CD4-positive, CD25-positive, alpha-beta regulatory T cell (primary cell): Measurements from ENCODE around the gene TRAF7. TPM values are rescaled to one million over a fixed set of nuclear protein-coding genes. Genes with fewer than 3 reads are reported as not detected.

Source experiments
- ATAC-seq, 2 donors: fragments of 150-1000 bp; cut with Tn5 transposase; one replicate each; pipeline ENCODE4 v1.10.0; 2021; ENCODE audit warnings: low read depth in 2 of 2, moderate number of reproducible peaks in 2 of 2, moderate library complexity in 1 of 2
- DNase-seq, 3 donors: peaks; one replicate each; pipeline versions ENCODE4 v3.0.0 to v3.0.0-alpha.2; 2012 to 2022; ENCODE audit warnings: mixed read lengths in 1 of 3
- H3K27ac ChIP-seq: one replicate; pipeline ENCODE4 v1.7.0; 2013; ENCODE audit warnings: mild to moderate bottlenecking, low read length; ENCODE audit not compliant: insufficient read depth, poor library complexity, severe bottlenecking
- H3K27me3 ChIP-seq: one replicate; pipeline ENCODE4 v1.7.0; 2013; ENCODE audit warnings: low read length; ENCODE audit not compliant: control insufficient read depth, insufficient read depth
- H3K36me3 ChIP-seq: one replicate; pipeline ENCODE4 v1.7.0; 2013; ENCODE audit warnings: mild to moderate bottlenecking, low read length, moderate library complexity; ENCODE audit not compliant: control insufficient read depth, insufficient read depth
- H3K4me1 ChIP-seq: 2 replicates; pipeline ENCODE4 v1.7.0; 2013; ENCODE audit warnings: mild to moderate bottlenecking, low read length; ENCODE audit not compliant: insufficient read depth, control insufficient read depth, poor library complexity, severe bottlenecking
- H3K4me3 ChIP-seq: one replicate; pipeline ENCODE4 v1.7.0; 2013; ENCODE audit warnings: low read depth, mild to moderate bottlenecking, low read length, moderate library complexity
- H3K9me3 ChIP-seq, 2 experiments: 1 replicate in 1 of 2; 2 replicates in 1 of 2; pipeline ENCODE4 v1.7.0; 2013; ENCODE audit warnings: low read length in 2 of 2, mild to moderate bottlenecking in 1 of 2, moderate library complexity in 1 of 2; ENCODE audit not compliant: control insufficient read depth in 2 of 2
- H3K27ac Mint-ChIP-seq, 3 donors: one replicate each; pipeline ENCODE4 v1.8.0; 2020 to 2022; ENCODE audit warnings: mild to moderate bottlenecking in 3 of 3, mixed read lengths in 3 of 3, moderate library complexity in 2 of 3
- H3K27me3 Mint-ChIP-seq: one replicate; pipeline ENCODE4 v1.8.0; 2022; ENCODE audit warnings: mild to moderate bottlenecking, mixed read lengths
- H3K36me3 Mint-ChIP-seq: one replicate; pipeline ENCODE4 v1.8.0; 2020; ENCODE audit warnings: mixed read lengths
- H3K4me1 Mint-ChIP-seq, 4 donors: one replicate each; pipeline ENCODE4 v1.8.0; 2020 to 2022; ENCODE audit warnings: mixed read lengths in 4 of 4, mild to moderate bottlenecking in 1 of 4
- H3K4me3 Mint-ChIP-seq, 4 donors: one replicate each; pipeline ENCODE4 v1.8.0; 2020 to 2022; ENCODE audit warnings: mild to moderate bottlenecking in 4 of 4, mixed read lengths in 4 of 4, moderate library complexity in 3 of 4
- H3K9me3 Mint-ChIP-seq, 7 donors: one replicate each; pipeline ENCODE4 v1.8.0; 2020 to 2022; ENCODE audit warnings: mixed read lengths in 7 of 7, mild to moderate bottlenecking in 3 of 7, moderate library complexity in 2 of 7
- polyA plus RNA-seq, 4 donors: library from polyadenylated mRNA; unstranded; fragments of 300-500 nt; fragmentation: Illumina TruSeq; gene quantifications; one replicate each; pipeline ENCODE4 v1.2.3, GENCODE V29; 2021
- total RNA-seq: library from RNA; stranded (reverse); gene quantifications from one replicate; pipeline ENCODE4 v1.2.3, GENCODE V29; 2022

The TRAF7 gene
- total and polyA plus RNA-seq, 5 donors from 2014 or later: 4.0 to 33.4 (median 4.9) TPM

DNA sequence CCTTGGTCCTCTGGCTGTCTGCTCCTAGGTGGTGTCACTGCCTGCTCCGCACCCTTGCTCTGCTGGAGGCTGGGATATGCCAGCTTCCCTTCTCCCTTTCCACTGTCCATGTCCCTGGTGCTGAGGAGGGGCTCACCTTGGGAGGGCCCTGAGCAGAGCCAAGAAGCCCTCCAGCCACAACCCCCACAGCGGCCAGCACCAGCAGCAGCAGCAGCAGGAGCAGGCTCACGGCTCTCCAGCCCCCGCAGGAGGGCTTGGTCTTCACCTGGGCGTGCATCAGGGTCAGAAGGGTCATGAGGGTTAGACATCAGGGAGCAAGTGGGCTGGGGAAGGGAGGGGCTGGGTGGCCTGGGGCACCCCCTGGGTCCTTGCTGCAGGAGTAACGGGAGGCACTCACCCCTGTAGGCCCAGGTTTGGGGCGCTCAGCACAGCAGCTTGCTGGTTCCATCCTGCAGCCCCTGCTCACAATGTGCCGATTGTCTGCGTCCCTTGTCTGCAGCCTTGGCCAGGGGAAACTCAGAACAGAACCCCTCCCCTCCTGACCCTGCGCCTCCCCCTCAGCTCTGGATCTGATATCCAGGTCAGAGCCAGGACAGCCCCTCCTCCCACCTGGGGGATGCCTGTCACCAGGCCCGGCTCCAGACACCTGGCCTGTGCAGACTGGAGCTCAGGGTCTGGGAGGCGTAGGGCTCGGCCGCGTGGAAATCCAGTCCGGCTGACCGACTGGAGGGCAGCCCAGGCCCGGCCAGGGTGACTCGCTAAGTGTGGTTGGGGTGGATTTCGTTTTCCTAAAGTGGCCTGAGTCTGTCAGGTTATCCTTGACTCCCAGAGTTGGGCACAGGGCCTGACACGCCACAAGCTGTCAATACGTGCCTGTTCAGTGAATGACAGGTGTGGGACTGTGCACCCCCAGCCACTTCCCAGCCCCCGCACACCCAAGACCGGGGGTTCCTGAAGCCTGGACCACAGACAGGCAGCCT, 55.1 kb downstream of the TRAF7 start, which contains the start of gene BRICD5:
BRICD5 (minus strand) TSS at position 478 of the 980 bp plus-strand sequence; CDS start at position 448, 30 bp downstream.
- H3K4me3 ChIP-seq: no peak within 1 kb of the TSS
- peaks cover 28% of the 10 kb centered on the region for H3K4me1 ChIP-seq
- peak within 1 kb of the TSS in 2 of 4 donors; percentile 57 to 89 for H3K4me3 Mint-ChIP-seq
- H3K36me3 Mint-ChIP-seq: no peaks in the 10 kb centered on the region
- H3K27me3 Mint-ChIP-seq: no peaks in the 10 kb centered on the region
- no peak for ATAC-seq
- H3K9me3 ChIP-seq: no peaks in the 10 kb centered on the region
- H3K9me3 Mint-ChIP-seq: peaks cover 0 to 1% (median 0%) of the 10 kb centered on the region in 7 donors
- no peak within 1 kb of the TSS for H3K27ac ChIP-seq
- H3K27ac Mint-ChIP-seq: no peak within 1 kb of the TSS
- H3K4me1 Mint-ChIP-seq: peaks cover 0 to 34% (median 10%) of the 10 kb centered on the region in 4 donors
- no peak for DNase-seq
- H3K36me3 ChIP-seq: peaks cover 9% of the 10 kb centered on the region
- no peaks in the 10 kb centered on the region for H3K27me3 ChIP-seq

- no peak overlapping the region for H3K27ac Mint-ChIP-seq
Measured at GRCh38 chr16:2211923-2212347, 56.4 kb downstream of the TRAF7 start.

DNA sequence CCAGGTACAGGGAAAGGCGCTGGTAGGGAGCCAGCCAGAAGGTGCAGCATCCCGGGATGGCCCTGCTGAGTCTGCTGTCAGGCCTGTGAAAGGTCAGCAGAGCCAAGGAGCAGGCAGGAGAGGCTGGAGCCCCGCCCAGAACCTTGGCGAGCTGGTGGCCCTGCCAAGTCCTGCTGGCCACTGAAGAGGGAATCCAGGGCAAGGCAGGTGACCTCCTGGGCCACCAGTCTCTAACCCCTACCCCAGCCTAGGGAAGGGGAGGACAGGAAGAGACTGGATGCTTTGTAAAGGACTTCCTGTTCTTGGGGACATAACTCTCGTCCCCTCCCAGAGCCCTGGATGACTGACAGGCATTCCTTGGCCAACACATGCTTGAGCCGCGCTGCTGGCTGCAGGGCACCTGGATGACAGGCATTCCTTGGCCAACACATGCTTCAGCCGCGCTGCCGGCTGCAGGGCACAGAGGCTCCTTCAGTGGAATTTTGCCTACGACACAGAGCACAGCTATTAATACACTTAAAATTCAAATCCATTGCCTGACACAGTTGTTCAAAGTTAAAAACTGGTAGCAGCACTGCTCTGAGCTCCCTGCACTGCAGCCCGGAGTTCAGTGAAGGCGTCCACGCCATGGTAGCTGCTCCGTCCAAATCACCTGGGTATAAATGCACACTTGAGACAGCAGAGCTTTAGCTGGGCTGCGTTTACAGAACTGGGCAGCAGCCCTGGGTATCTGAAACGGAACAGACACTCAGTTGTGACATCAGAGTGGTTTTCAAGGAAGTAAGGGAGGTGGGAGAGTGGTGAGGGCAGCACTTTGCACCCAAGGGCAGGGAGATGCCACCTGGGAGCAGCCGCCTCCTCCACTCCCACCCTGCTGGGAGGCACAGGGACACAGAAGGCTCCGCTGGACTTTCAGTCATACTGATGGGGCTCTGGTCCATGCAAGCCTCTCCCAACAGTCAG, 57.1 kb downstream of the TRAF7 start:
- Histone ChIP-seq H3K4me3 (no peak overlapping the region), H3K9me3 (no peaks in the 10 kb centered on the region)
- H3K27ac Mint-ChIP-seq: peak overlapping the region in 1 of 3 donors; percentile 29

More at GRCh38 chr16:2211923-2212347, 56.4 kb downstream of the TRAF7 start:
- H3K27me3 ChIP-seq: no peaks in the 10 kb centered on the region
- H3K4me1 Mint-ChIP-seq: peaks cover 0 to 28% (median 9%) of the 10 kb centered on the region in 4 donors
- peaks cover 9% of the 10 kb centered on the region for H3K36me3 ChIP-seq
- no peaks in the 10 kb centered on the region for H3K9me3 ChIP-seq
- ATAC-seq: no peak
- no peaks in the 10 kb centered on the region for H3K27me3 Mint-ChIP-seq
- no peak overlapping the region for H3K4me3 ChIP-seq
- peak overlapping the region in 3 of 4 donors; percentile 33 to 89 (median 71) for H3K4me3 Mint-ChIP-seq
- no peaks in the 10 kb centered on the region for H3K36me3 Mint-ChIP-seq
- H3K9me3 Mint-ChIP-seq: peaks cover 0 to 1% (median 0%) of the 10 kb centered on the region in 7 donors
- H3K27ac ChIP-seq: no peak overlapping the region
- H3K4me1 ChIP-seq: peaks cover 18% of the 10 kb centered on the region
- no peak for DNase-seq

GRCh38 chr16:2213817-2214718, 58.5 kb downstream of the TRAF7 start:
- Mint-ChIP-seq H3K9me3 (no peaks in the 10 kb centered on the region), H3K4me1 (peaks cover 0 to 20% (median 9%) of the 10 kb centered on the region in 4 donors), H3K4me3 (peak overlapping the region; percentile 83 to 89 (median 86)), H3K36me3 (no peaks in the 10 kb centered on the region), H3K27me3 (no peaks in the 10 kb centered on the region), H3K27ac (peak overlapping the region in 1 of 3 donors; percentile 9)
- peaks cover 18% of the 10 kb centered on the region for H3K4me1 ChIP-seq
- H3K27ac ChIP-seq: peak overlapping the region; percentile 41
- DNase-seq (peak in 1 of 3 donors; percentile 28), ATAC-seq (no peak)
- peak overlapping the region; percentile 56 for H3K4me3 ChIP-seq
- peaks cover 1% of the 10 kb centered on the region for H3K36me3 ChIP-seq
- no peaks in the 10 kb centered on the region for H3K9me3 ChIP-seq
- no peaks in the 10 kb centered on the region for H3K27me3 ChIP-seq

More for the DNA sequence above, 57.1 kb downstream of the TRAF7 start:
- Mint-ChIP-seq H3K4me1 (peaks cover 0 to 23% (median 9%) of the 10 kb centered on the region in 4 donors), H3K9me3 (peaks cover 0 to 1% (median 0%) of the 10 kb centered on the region in 7 donors), H3K4me3 (peak overlapping the region; percentile 83 to 89 (median 86)), H3K27me3 (no peaks in the 10 kb centered on the region), H3K36me3 (no peaks in the 10 kb centered on the region)
- H3K27ac ChIP-seq: no peak overlapping the region
- peaks cover 18% of the 10 kb centered on the region for H3K4me1 ChIP-seq
- H3K36me3 ChIP-seq: peaks cover 8% of the 10 kb centered on the region
- no peak for DNase-seq
- ATAC-seq: no peak
- H3K27me3 ChIP-seq: no peaks in the 10 kb centered on the region

DNA sequence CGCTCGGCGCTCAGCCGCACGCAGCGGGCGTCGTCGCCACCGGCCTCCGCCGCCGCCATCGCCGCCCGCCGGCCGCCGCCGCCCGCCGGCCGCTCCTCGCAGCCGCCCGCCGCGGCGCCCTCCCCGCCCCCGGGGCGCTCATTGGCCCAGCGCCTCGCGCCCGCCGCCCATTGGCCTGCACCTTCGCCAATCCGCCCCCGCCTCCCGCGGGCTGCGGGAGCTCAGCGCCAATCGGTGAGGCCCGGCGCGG, 59.1 kb downstream of the TRAF7 start, which contains the start of gene PGP:
PGP (minus strand) TSS at position 122 of the 250 bp plus-strand sequence; CDS start at position 59, 63 bp downstream.
- Histone ChIP-seq H3K4me1 (peaks cover 18% of the 10 kb centered on the region), H3K36me3 (no peaks in the 10 kb centered on the region), H3K27me3 (no peaks in the 10 kb centered on the region), H3K27ac (peak within 1 kb of the TSS; percentile 85), H3K4me3 (peak within 1 kb of the TSS; percentile 81), H3K9me3 (no peaks in the 10 kb centered on the region)
- Mint-ChIP-seq H3K27me3 (no peaks in the 10 kb centered on the region), H3K4me1 (peaks cover 0 to 20% (median 9%) of the 10 kb centered on the region in 4 donors), H3K36me3 (no peaks in the 10 kb centered on the region), H3K9me3 (no peaks in the 10 kb centered on the region), H3K4me3 (peak within 1 kb of the TSS; percentile 88 to 90 (median 88)), H3K27ac (peak within 1 kb of the TSS; percentile 44 to 93 (median 60))
- ATAC-seq (peak; percentile 95 to 96), DNase-seq (no peak)

DNA sequence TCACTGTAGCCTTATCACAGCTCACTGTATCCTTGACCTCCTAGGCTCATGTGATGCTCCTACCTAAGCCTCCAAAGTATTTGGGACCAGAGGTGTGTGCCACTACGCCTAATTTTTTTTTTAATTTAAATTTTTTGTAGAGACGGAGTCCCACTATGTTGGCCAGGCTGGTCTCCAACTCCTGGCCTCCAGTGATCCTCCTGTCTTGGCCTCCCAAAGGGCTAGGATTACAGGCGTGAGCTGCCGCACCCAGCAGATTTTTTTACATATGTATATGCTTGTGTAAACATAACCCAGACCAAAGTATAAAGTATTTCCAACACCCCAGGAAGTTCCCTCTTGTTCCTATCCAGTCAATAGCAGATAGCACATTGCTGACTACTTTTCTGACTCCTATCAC, 60.7 kb downstream of the TRAF7 start:
- Mint-ChIP-seq H3K36me3 (no peaks in the 10 kb centered on the region), H3K9me3 (no peaks in the 10 kb centered on the region), H3K27me3 (no peaks in the 10 kb centered on the region), H3K4me1 (peaks cover 0 to 20% (median 9%) of the 10 kb centered on the region in 4 donors), H3K27ac (peak overlapping the region in 1 of 3 donors; percentile 44), H3K4me3 (peak overlapping the region; percentile 31 to 88 (median 78))
- Histone ChIP-seq H3K4me1 (peaks cover 18% of the 10 kb centered on the region), H3K4me3 (no peak overlapping the region), H3K36me3 (no peaks in the 10 kb centered on the region), H3K27ac (no peak overlapping the region), H3K27me3 (no peaks in the 10 kb centered on the region), H3K9me3 (no peaks in the 10 kb centered on the region)
- ATAC-seq (no peak), DNase-seq (no peak)
